Endothelial cell of umbilical vein (primary cell): ENCODE measurements around the gene ERCC6L. TPM values are rescaled to one million over a fixed set of nuclear protein-coding genes. Genes with fewer than 3 reads are reported as not detected.

Experiments
- BruUV-seq: library from RNA; stranded (reverse); fragments of 400-500 nt; replicated peaks from 2 replicates; lab custom pipeline; 2021; lab: Mats Ljungman, UMichigan
- CTCF ChIA-PET: fragments of 300-600, 350-600 bp; sonication (Branson Sonifier 250); formaldehyde crosslinking; loops from one replicate; lab custom pipeline; 2021; ENCODE audit warnings: antibody characterized with exemption, inconsistent platforms; lab: Charles Lee
- POLR2A ChIA-PET: fragments of 300-600, 350-600 bp; sonication (Branson Sonifier 250); formaldehyde crosslinking; loops from one replicate; lab custom pipeline; 2021; ENCODE audit warnings: antibody characterized with exemption, inconsistent platforms; lab: Charles Lee
- DNase-seq: peaks from one replicate; pipeline ENCODE4 v3.0.0-alpha.2; 2011; ENCODE audit warnings: low read depth, low spot score
- FAIRE-seq: peaks from 2 replicates; lab custom pipeline; 2011; peaks lifted over from hg19 to GRCh38; lab: Jason Lieb, UNC
- H2AFZ ChIP-seq: 2 replicates; pipeline ENCODE4 v1.6.0; 2012; ENCODE audit warnings: low read depth, low read length, control low read depth, inconsistent platforms
- H3K27ac ChIP-seq: 2 replicates; pipeline ENCODE4 v1.5.1; 2011; ENCODE audit warnings: low read depth, mild to moderate bottlenecking, control low read depth, low read length, moderate library complexity; ENCODE audit not compliant: insufficient read depth
- H3K27me3 ChIP-seq, 2 experiments: 2 replicates each; pipeline versions ENCODE4 v1.6.0 to v1.6.1; 2011; ENCODE audit warnings: low read length in 2 of 2, mixed read lengths in 1 of 2; ENCODE audit not compliant: control insufficient read depth in 2 of 2, insufficient read depth in 2 of 2
- H3K36me3 ChIP-seq, 2 experiments: 2 replicates in 1 of 2; 3 replicates in 1 of 2; pipeline ENCODE4 v1.5.1; 2011; ENCODE audit warnings: low read length in 2 of 2, mild to moderate bottlenecking in 1 of 2, moderate library complexity in 1 of 2; ENCODE audit not compliant: control insufficient read depth in 2 of 2, insufficient read depth in 2 of 2; ENCODE audit errors: extremely low read depth in 1 of 2
- H3K4me1 ChIP-seq: 3 replicates; pipeline ENCODE4 v1.5.1; 2011; ENCODE audit warnings: mild to moderate bottlenecking, low read length; ENCODE audit not compliant: control insufficient read depth, insufficient read depth; ENCODE audit errors: extremely low read depth
- H3K4me2 ChIP-seq: 2 replicates; pipeline ENCODE4 v1.6.1; 2011; ENCODE audit warnings: low read length, control low read depth, mixed read lengths; ENCODE audit not compliant: insufficient read depth
- H3K4me3 ChIP-seq, 3 experiments: fragments of 200-600 bp in 1 of 3; sonication (generic), shearing (Covaris generic) in 1 of 3; replicated peaks in 1 of 3; 2 replicates each; pipeline ENCODE4 v1.5.1; 2011 to 2016; ENCODE audit warnings: control low read depth in 3 of 3, low read length in 3 of 3, mild to moderate bottlenecking in 2 of 3, inconsistent platforms in 1 of 3, low read depth in 1 of 3, moderate library complexity in 1 of 3; ENCODE audit not compliant: insufficient read depth in 1 of 3
- H3K79me2 ChIP-seq: 2 replicates; pipeline ENCODE4 v1.6.0; 2012; ENCODE audit warnings: low read length, inconsistent platforms; ENCODE audit not compliant: control insufficient read depth, insufficient read depth
- H3K9ac ChIP-seq: replicated peaks from 2 replicates; pipeline ENCODE3; 2011; ENCODE audit warnings: low read length, control low read depth; ENCODE audit not compliant: insufficient read depth; ENCODE audit errors: extremely low read depth
- H3K9me1 ChIP-seq: replicated peaks from 3 replicates; pipeline ENCODE4 v1.6.0; 2011; ENCODE audit warnings: mild to moderate bottlenecking, low read length; ENCODE audit not compliant: control insufficient read depth, insufficient read depth; ENCODE audit errors: extremely low read depth
- H3K9me3 ChIP-seq: replicated peaks from 2 replicates; pipeline ENCODE4 v1.5.1; 2012; ENCODE audit warnings: low read length, inconsistent platforms; ENCODE audit not compliant: control insufficient read depth, insufficient read depth
- H4K20me1 ChIP-seq: replicated peaks from 2 replicates; pipeline ENCODE3; 2011; ENCODE audit warnings: mild to moderate bottlenecking, low read length; ENCODE audit not compliant: control insufficient read depth, insufficient read depth; ENCODE audit errors: extremely low read depth
- CTCF ChIP-seq, 2 donors: IDR thresholded peaks; 1 replicate in 1 of 2; 2 replicates in 1 of 2; pipeline ENCODE4 v1.5.1; 2011; ENCODE audit warnings: low read length in 2 of 2, mild to moderate bottlenecking in 2 of 2, moderate library complexity in 2 of 2, control low read depth in 1 of 2, inconsistent platforms in 1 of 2, low read depth in 1 of 2; ENCODE audit not compliant: insufficient read depth in 1 of 2; ENCODE audit errors: extremely low read depth in 1 of 2
- EZH2 ChIP-seq: IDR thresholded peaks from 2 replicates; pipeline ENCODE4 v1.6.1; 2012; ENCODE audit warnings: borderline replicate concordance, low read depth, mild to moderate bottlenecking, moderate library complexity, low read length, inconsistent platforms; ENCODE audit not compliant: severe bottlenecking
- FOS ChIP-seq: IDR thresholded peaks from 2 replicates; pipeline ENCODE4 v1.6.1; 2011; ENCODE audit warnings: mild to moderate bottlenecking, low read length, moderate library complexity, borderline replicate concordance; ENCODE audit not compliant: insufficient read depth
- JUN ChIP-seq: IDR thresholded peaks from 2 replicates; pipeline ENCODE4 v1.6.1; 2011; ENCODE audit warnings: borderline replicate concordance, low read depth; ENCODE audit not compliant: insufficient read length, insufficient read depth
- MAX ChIP-seq: IDR thresholded peaks from 2 replicates; pipeline ENCODE4 v1.6.1; 2011; ENCODE audit not compliant: insufficient read depth, insufficient read length
- MYC ChIP-seq: IDR thresholded peaks from one replicate; pipeline ENCODE4 v1.6.1; 2011; ENCODE audit warnings: mild to moderate bottlenecking, low read depth, low read length
- POLR2A ChIP-seq: IDR thresholded peaks from 2 replicates; pipeline ENCODE4 v1.6.1; 2012; ENCODE audit warnings: low read depth, mild to moderate bottlenecking, control low read depth, low read length
- POLR2AphosphoS5 ChIP-seq: IDR thresholded peaks from 2 replicates; pipeline ENCODE4 v1.6.1; 2012; ENCODE audit warnings: low read depth, mild to moderate bottlenecking, control low read depth, low read length, moderate library complexity; ENCODE audit not compliant: insufficient read depth
- dilution Hi-C: fragments of 300-500 bp; cut with MboI; formaldehyde crosslinking; loops from one replicate; pipeline ENCODE4 v1.15.0; 2019; ENCODE audit warnings: low sequenced_read_pairs; ENCODE audit not compliant: extremely low pct_ligation_motif_present
- intact Hi-C: fragments of 100-400 bp; cut with micrococcal nuclease; formaldehyde crosslinking; loops from one replicate; pipeline ENCODE4 v1.10.0; 2022
- polyA plus RNA-seq, 4 experiments: library from polyadenylated mRNA; depleted of rRNA in 3 of 4; stranded (reverse) in 3 of 4; unstranded in 1 of 4; fragments of >200 nt; gene quantifications; 2 replicates each; pipeline versions ENCODE4 v1.2.1 to v1.2.3, GENCODE V29; 2011 to 2012; ENCODE audit warnings: missing spikeins in 1 of 4
- total RNA-seq: library from RNA; stranded (reverse); gene quantifications from 2 replicates; pipeline ENCODE4 v1.2.3, GENCODE V29; 2021

Gene ERCC6L
- total and polyA plus RNA-seq, 2 donors (not counting 3 experiments of a cell fraction or from before 2014, with no cell fraction given): 0.92 to 6.7 TPM

- dilution Hi-C loops (no loop called here), intact Hi-C loops (no loop called here)
- H3K36me3 ChIP-seq: no peaks in the 10 kb centered on the region
- DNase-seq (no peak), FAIRE-seq (no peak)
- peaks cover 0 to 4% of the 10 kb centered on the region in 2 experiments for H3K27me3 ChIP-seq
- BruUV-seq: no TSS peak
- H3K9ac ChIP-seq: no peak overlapping the region
- TF ChIP-seq POLR2AphosphoS5 (no peak), FOS (no peak)
- no peaks in the 10 kb centered on the region for H4K20me1 ChIP-seq
- H2AFZ ChIP-seq: peak overlapping the region; percentile 59
- no peak overlapping the region for H3K27ac ChIP-seq
- H3K9me1 ChIP-seq: no peaks in the 10 kb centered on the region
- H3K4me2 ChIP-seq: no peak overlapping the region
- ChIA-PET POLR2A (no interaction called here), CTCF (interaction anchor here (1.3 to 1.7 kb wide), 3 partner anchors 11 to 19 kb away, joined by 3 to 5 read pairs (median 4); partner anchors contain the start of gene RPS4X)
- no peak overlapping the region for H3K4me3 ChIP-seq
- H3K79me2 ChIP-seq: no peaks in the 10 kb centered on the region
- no peaks in the 10 kb centered on the region for H3K9me3 ChIP-seq
- H3K4me1 ChIP-seq: peaks cover 6% of the 10 kb centered on the region
Observed at GRCh38 chrX:72258174-72258573, 19.3 kb upstream of the ERCC6L start.

GRCh38 chrX:72255864-72256263 is 17.0 kb upstream of the ERCC6L start:
- ChIA-PET CTCF (no interaction called here), POLR2A (no interaction called here)
- Histone ChIP-seq H3K4me3 (no peak overlapping the region), H2AFZ (no peak overlapping the region), H4K20me1 (no peaks in the 10 kb centered on the region), H3K4me1 (peaks cover 6% of the 10 kb centered on the region), H3K79me2 (no peaks in the 10 kb centered on the region), H3K4me2 (no peak overlapping the region), H3K9ac (no peak overlapping the region), H3K36me3 (no peaks in the 10 kb centered on the region), H3K9me1 (no peaks in the 10 kb centered on the region), H3K27ac (no peak overlapping the region), H3K9me3 (no peaks in the 10 kb centered on the region), H3K27me3 (peaks cover 0 to 4% of the 10 kb centered on the region in 2 experiments)
- dilution Hi-C loops: no loop called here
- intact Hi-C loops: no loop called here
- no peak for FAIRE-seq
- no peak for TF ChIP-seq JUN
- TF ChIP-seq MAX: no peak
- TF ChIP-seq EZH2: no peak
- TF ChIP-seq POLR2AphosphoS5: no peak
- no peak for TF ChIP-seq POLR2A
- no peak for TF ChIP-seq FOS
- no peak for TF ChIP-seq MYC
- TF ChIP-seq CTCF (IDR thresholded peaks at IDR 0.05; ENCODE audit: extremely low read depth in 1 of 2, insufficient read depth in 1 of 2, low read depth in 1 of 2, low read length in 2 of 2): no peak
- BruUV-seq: no TSS peak
- no peak for DNase-seq
